Activated CD4-positive, alpha-beta T cell treated with anti-CD3 and anti-CD28 coated beads, Interleukin-2, amount 50 U/mL, for 48 hours (primary cell): ENCODE results near the gene HDGFL2.

ENCODE experiments used
- DNase-seq, 2 experiments: peaks; one replicate each; pipeline ENCODE4 v3.0.0-alpha.2; 2020

The HDGFL2 gene

GRCh38 chr19:4499855-4500254 lies 27.8 kb downstream of the HDGFL2 start:
- no peak for DNase-seq

GRCh38 chr19:4500841-4501591 lies 28.9 kb downstream of the HDGFL2 start:
- DNase-seq, result no peak

GRCh38 chr19:4501691-4502090 lies 29.6 kb downstream of the HDGFL2 start:
- DNase-seq, result no peak

GRCh38 chr19:4502282-4503131 lies 30.4 kb downstream of the HDGFL2 start:
- DNase-seq, result no peak

- DNase-seq, result no peak
Observed at GRCh38 chr19:4503132-4503824, 31.2 kb downstream of the HDGFL2 start.

- DNase-seq, result no peak
Observed at GRCh38 chr19:4503825-4504170, 31.7 kb downstream of the HDGFL2 start.

GRCh38 chr19:4504297-4504701 lies 32.2 kb downstream of the HDGFL2 start:
- no peak for DNase-seq

GRCh38 chr19:4504891-4505569 lies 32.9 kb downstream of the HDGFL2 start:
- no peak for DNase-seq

- no peak for DNase-seq
Observed at GRCh38 chr19:4505570-4506448, 33.7 kb downstream of the HDGFL2 start.

GRCh38 chr19:4506449-4507149 lies 34.5 kb downstream of the HDGFL2 start:
- no peak for DNase-seq

GRCh38 chr19:4507150-4507452 lies 35.0 kb downstream of the HDGFL2 start:
- no peak for DNase-seq

- DNase-seq, result no peak
Observed at GRCh38 chr19:4507804-4508203, 35.7 kb downstream of the HDGFL2 start.

GRCh38 chr19:4508698-4509097 lies 36.6 kb downstream of the HDGFL2 start:
- no peak for DNase-seq

- DNase-seq, result no peak
Observed at GRCh38 chr19:4510435-4511255, 38.5 kb downstream of the HDGFL2 start.

- DNase-seq, result no peak
Observed at GRCh38 chr19:4511300-4512054, 39.4 kb downstream of the HDGFL2 start.

- no peak for DNase-seq
Observed at GRCh38 chr19:4512070-4512469, 40.0 kb downstream of the HDGFL2 start.

- no peak for DNase-seq
Observed at GRCh38 chr19:4513248-4513647, 41.2 kb downstream of the HDGFL2 start.

GRCh38 chr19:4515732-4516131 lies 43.6 kb downstream of the HDGFL2 start:
- DNase-seq, result no peak

- no peak for DNase-seq
Observed at GRCh38 chr19:4516199-4516938, 44.3 kb downstream of the HDGFL2 start.
